Fibroblast of the aortic adventitia (primary cell): Measurements from ENCODE around the gene KDM4D. TPM values are rescaled to one million over a fixed set of nuclear protein-coding genes. Genes with fewer than 3 reads are reported as not detected.

Experiments
- DNase-seq: peaks from one replicate; pipeline ENCODE4 v3.0.0-alpha.2; 2010; ENCODE audit warnings: low read depth
- H3K4me3 ChIP-seq: 2 replicates; pipeline ENCODE4 v1.5.1; 2011; ENCODE audit warnings: low read depth, mild to moderate bottlenecking, control low read depth, low read length, moderate library complexity
- total RNA-seq: library from RNA; depleted of rRNA; stranded (reverse); fragments of >200 nt; gene quantifications from 2 replicates; pipeline ENCODE4 v1.2.3, GENCODE V29; 2012; ENCODE audit warnings: low replicate concordance
- TF ChIP-seq, protein P1 (sequence below): IDR thresholded peaks from 2 replicates; pipeline ENCODE4 v1.5.1; 2011; ENCODE audit warnings: mild to moderate bottlenecking, low read length, control low read depth, inconsistent platforms; ENCODE audit not compliant: insufficient read depth

Gene KDM4D
- total RNA-seq, 1 donor: 1.1 TPM

DNA sequence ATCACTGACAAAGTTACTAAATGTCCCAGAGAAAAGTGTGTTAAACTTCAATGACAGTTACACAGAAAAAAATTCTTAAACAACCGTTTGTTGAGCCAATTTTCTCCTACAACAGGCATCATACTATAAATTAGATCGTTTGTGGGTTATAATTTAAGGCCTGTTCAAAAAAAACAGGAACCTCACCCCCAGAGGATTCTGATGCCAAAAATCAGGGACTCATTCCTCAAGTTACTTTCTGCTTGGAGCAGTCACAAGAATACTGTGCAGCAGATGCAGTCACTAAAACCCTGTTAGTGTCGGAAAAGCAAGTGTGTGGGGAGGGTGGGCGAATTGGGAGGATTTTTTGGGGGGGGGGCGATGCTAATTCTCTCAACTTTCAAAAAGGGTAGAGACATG lies 810 bp upstream of the KDM4D start:
- TF ChIP-seq, protein P1, sequence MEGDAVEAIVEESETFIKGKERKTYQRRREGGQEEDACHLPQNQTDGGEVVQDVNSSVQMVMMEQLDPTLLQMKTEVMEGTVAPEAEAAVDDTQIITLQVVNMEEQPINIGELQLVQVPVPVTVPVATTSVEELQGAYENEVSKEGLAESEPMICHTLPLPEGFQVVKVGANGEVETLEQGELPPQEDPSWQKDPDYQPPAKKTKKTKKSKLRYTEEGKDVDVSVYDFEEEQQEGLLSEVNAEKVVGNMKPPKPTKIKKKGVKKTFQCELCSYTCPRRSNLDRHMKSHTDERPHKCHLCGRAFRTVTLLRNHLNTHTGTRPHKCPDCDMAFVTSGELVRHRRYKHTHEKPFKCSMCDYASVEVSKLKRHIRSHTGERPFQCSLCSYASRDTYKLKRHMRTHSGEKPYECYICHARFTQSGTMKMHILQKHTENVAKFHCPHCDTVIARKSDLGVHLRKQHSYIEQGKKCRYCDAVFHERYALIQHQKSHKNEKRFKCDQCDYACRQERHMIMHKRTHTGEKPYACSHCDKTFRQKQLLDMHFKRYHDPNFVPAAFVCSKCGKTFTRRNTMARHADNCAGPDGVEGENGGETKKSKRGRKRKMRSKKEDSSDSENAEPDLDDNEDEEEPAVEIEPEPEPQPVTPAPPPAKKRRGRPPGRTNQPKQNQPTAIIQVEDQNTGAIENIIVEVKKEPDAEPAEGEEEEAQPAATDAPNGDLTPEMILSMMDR: no peak
- DNase-seq: no peak
- H3K4me3 ChIP-seq: peak overlapping the region; percentile 95

DNA sequence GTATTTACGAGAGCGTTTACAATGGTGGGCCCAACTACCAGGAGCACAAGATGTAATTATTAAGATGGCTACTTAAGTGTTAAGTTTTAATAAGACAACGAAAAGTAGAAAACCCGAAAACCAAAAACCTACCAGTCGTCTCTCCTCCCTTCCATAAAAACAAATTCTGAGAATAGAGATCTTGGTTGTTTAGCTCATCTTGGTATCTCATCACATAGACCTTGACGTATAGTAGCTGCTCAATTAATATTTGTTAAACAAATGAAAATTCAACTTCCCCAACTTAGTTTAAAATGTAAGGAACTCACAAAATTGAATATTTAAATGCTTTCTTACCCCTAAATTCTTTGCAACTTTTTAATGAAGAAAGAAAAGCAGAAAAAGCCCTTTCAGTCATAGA lies 669 bp downstream of the KDM4D start:
- TF ChIP-seq, protein P1: no peak
- peak overlapping the region; percentile 95 for H3K4me3 ChIP-seq
- peak; percentile 1 for DNase-seq

DNA sequence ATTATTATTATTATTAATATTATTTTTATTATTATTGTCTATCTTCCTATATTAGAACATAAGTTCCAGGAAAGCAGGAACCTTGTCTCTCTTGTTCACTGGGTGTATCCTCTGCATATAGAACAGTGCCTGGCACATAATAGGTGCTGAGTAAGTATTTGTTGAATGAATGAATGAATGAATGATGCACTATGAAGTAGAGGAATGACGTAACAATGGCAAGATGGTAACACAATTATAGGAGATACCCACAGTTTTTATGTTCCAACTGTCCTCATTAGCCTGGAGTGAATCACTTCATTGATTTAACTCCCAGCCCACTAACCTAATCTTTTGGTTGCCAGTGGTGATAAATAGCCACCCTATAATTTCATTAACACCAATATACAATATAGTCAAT lies 2.1 kb downstream of the KDM4D start:
- H3K4me3 ChIP-seq: no peak overlapping the region
- DNase-seq: no peak
- TF ChIP-seq, protein P1: no peak

DNA sequence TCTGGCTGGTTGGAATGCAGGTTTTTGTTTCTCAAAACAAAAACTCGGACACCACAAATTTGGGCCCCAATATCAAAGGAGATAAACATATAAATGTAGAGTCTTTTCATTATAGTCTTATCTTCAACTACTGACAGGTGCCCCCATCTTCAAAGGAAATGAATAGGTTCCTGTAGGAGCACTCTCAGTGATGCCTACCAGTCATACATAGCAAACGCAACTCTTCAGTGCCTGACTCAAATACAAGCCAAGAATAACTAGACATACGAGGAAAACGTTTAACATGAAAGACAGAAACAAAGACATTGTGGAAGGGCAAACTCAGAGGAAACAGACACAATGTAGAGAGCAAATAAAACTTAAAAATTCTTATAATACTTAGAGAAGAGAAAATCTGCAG lies 13.9 kb downstream of the KDM4D start:
- DNase-seq: no peak
- H3K4me3 ChIP-seq: no peak overlapping the region
- TF ChIP-seq, protein P1: no peak

- DNase-seq: no peak
These were observed 15.2 kb downstream of the KDM4D start for GRCh38 chr11:94988748-94989147.

GRCh38 chr11:94993400-94993943 lies 20.0 kb downstream of the KDM4D start:
- DNase-seq: no peak
- no peak overlapping the region for H3K4me3 ChIP-seq
- TF ChIP-seq, protein P1: no peak

More at GRCh38 chr11:94988748-94989147, 15.2 kb downstream of the KDM4D start:
- no peak overlapping the region for H3K4me3 ChIP-seq
- TF ChIP-seq, protein P1: no peak

- no peak overlapping the region for H3K4me3 ChIP-seq
- no peak for DNase-seq
- TF ChIP-seq, protein P1: peak; percentile 10
These were observed 23.9 kb downstream of the KDM4D start for GRCh38 chr11:94997437-94997836.
